ENCODE data around the gene MIR17HG.

DNA sequence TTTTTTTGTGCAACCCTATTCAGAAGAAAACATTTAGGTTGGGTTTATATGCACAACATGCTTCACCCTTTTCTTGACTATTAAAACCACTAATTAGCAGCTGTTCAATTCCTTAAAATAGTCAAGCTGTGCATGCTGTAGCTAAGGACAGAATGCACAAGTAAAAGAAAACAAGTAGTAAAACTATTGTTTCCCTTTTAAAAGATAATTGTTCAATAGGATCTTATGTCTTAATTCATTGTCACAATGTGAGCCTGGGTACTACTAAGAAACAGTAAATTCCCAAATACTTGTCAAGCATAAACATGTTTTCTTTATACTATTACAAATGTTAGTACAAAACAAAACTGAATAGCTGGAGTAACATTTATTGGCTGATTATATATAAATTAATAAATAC is 32.6 kb upstream of the MIR17HG start:
- TF ChIP-seq, protein P1, sequence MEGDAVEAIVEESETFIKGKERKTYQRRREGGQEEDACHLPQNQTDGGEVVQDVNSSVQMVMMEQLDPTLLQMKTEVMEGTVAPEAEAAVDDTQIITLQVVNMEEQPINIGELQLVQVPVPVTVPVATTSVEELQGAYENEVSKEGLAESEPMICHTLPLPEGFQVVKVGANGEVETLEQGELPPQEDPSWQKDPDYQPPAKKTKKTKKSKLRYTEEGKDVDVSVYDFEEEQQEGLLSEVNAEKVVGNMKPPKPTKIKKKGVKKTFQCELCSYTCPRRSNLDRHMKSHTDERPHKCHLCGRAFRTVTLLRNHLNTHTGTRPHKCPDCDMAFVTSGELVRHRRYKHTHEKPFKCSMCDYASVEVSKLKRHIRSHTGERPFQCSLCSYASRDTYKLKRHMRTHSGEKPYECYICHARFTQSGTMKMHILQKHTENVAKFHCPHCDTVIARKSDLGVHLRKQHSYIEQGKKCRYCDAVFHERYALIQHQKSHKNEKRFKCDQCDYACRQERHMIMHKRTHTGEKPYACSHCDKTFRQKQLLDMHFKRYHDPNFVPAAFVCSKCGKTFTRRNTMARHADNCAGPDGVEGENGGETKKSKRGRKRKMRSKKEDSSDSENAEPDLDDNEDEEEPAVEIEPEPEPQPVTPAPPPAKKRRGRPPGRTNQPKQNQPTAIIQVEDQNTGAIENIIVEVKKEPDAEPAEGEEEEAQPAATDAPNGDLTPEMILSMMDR (IDR thresholded peaks at IDR 0.05; ENCODE audit: low read depth, low read length, poor library complexity, severe bottlenecking) = no peak
- TF ChIP-seq EZH2phosphoT487 (IDR thresholded peaks at IDR 0.05; ENCODE audit: borderline replicate concordance, low read length) = no peak

All from DOHH2 (cell line).